ENCODE measurements around the gene C9orf72. TPM values are rescaled to one million over a fixed set of nuclear protein-coding genes. Genes with fewer than 3 reads are reported as not detected.
"Not testable (repeated sequence)": the region's sequence is repeated elsewhere in the genome, so short reads cannot be mapped to it uniquely, and the experiment has no call there.

Gene C9orf72, protein sequence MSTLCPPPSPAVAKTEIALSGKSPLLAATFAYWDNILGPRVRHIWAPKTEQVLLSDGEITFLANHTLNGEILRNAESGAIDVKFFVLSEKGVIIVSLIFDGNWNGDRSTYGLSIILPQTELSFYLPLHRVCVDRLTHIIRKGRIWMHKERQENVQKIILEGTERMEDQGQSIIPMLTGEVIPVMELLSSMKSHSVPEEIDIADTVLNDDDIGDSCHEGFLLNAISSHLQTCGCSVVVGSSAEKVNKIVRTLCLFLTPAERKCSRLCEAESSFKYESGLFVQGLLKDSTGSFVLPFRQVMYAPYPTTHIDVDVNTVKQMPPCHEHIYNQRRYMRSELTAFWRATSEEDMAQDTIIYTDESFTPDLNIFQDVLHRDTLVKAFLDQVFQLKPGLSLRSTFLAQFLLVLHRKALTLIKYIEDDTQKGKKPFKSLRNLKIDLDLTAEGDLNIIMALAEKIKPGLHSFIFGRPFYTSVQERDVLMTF
- 30.1 and 38.3 TPM in 2 replicates for total RNA-seq (2014; rRNA removed; shearing (Covaris generic))
- 25.4 and 43.5 TPM in 2 replicates for polyA plus RNA-seq (2014; cell fraction: nucleus; rRNA removed)

GRCh38 chr9:27572918-27573633 is at the start of gene C9orf72:
Gene C9orf72, minus strand, starts transcription at chr9:27573481. Its CDS starts 6,361 bp downstream, at chr9:27567120.
- DNase-seq (ENCODE audit: extremely low read depth, low read depth) = peak; percentile 1

- no peak for DNase-seq (ENCODE audit: extremely low read depth, low read depth)
Measured at GRCh38 chr9:27622693-27623340, 49.5 kb upstream of the C9orf72 start.

DNA sequence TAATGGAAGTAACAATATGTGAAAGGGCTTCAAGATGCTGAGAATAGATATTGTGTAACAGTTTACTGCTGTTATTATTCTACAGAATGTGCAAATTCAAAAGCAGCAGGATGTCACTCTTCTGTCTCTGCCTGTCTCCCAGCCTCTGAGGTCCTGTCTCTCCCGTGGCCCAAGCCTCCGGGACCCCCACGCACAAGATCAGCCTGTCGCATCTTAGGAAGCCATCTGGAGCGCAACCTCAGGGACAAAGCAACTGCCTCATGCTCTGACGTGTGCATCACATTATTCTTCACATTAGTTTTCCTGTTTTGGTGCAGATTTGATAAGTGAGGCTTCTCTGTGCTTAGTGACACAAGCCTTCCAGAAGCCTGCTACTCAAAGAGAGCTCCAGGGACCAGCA is 46.5 kb upstream of the C9orf72 start:
- DNase-seq (ENCODE audit: extremely low read depth, low read depth) = no peak

DNA sequence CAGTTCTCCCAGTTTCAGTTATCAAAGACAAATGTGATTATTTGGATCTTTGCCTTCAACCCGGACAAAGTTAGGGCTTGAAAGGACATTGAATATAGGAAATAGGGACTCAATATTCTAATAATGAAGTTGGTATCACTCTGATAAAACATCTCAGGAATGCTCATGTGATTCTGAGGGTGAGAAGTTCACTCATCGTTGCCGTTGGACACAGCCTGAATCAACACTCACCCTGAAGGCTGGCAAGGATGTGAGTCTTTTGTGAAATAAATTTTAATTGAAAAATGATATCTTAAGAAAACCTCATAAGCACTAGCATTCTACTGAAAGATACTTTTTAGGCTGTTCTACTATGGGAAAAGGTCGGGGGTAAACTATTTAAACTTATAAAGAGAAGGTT is 44.8 kb upstream of the C9orf72 start:
- DNase-seq (ENCODE audit: extremely low read depth, low read depth) = no peak

GRCh38 chr9:27614551-27614950 is 41.3 kb upstream of the C9orf72 start:
- DNase-seq (ENCODE audit: extremely low read depth, low read depth) = no peak

DNA sequence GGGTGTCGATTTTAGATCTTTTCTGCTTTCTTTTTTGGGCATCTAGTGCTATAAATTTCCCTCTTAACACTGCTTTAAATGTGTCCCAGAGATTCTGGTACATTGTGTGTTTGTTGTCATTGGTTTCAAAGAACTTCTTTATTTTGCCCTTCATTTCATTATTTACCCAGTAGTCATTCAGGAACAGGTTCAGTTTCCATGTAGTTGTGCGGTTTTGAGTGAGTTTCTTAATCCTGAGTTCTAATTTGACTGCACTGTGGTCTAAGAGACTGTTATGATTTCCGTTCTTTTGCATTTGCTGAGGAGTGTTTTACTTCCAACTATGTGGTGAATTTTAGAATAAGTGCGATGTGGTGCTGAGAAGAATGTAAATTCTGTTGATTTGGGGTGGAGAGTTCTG is 38.8 kb upstream of the C9orf72 start:
- not testable (repeated sequence) for DNase-seq (ENCODE audit: extremely low read depth, low read depth)

GRCh38 chr9:27610622-27611021 is 37.3 kb upstream of the C9orf72 start:
- DNase-seq (ENCODE audit: extremely low read depth, low read depth) = no peak

GRCh38 chr9:27602954-27603353 is 29.7 kb upstream of the C9orf72 start:
- DNase-seq (ENCODE audit: extremely low read depth, low read depth) = no peak

- DNase-seq (ENCODE audit: extremely low read depth, low read depth) = no peak
Measured at GRCh38 chr9:27602142-27602861, 29.0 kb upstream of the C9orf72 start.

DNA sequence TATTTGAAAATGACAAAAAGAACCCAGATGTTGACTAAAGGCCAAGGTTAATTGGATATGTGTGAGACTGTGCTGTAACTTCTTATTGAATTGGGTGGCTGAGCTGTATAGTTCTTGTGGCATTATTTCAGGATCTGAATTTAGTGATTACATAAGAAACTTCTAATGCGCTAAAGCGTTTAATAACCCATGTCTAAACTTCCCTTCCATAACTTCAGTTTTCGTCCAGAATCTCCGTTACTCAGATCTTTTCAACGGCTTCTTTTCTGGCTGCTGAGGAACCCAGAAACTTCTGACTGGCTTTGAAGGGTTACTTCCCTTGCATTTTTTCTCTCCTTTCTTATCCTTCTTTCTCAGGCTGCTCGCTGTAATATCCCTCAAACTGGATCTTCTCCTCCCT is 28.1 kb upstream of the C9orf72 start:
- no peak for DNase-seq (ENCODE audit: extremely low read depth, low read depth)

DNA sequence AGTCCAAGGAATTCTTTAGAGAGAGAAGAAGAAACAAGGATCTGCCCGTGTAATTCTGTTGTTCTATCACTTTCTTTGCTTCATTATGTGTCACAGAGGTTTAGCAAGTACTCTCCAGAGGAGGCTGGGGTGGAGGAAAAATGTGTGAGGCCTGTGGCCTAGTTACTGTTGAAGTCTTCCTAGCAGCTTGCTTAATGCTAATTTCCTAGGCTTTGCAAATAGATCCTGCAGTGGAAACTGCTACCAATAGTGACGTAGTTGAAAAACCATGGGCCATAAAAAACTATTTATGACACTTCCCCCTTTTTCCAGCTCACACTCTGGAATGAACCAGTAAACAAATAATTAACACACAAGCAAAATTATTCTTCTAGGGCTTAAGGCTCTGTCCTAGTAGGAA is 27.0 kb upstream of the C9orf72 start:
- DNase-seq (ENCODE audit: extremely low read depth, low read depth) = no peak

- no peak for DNase-seq (ENCODE audit: extremely low read depth, low read depth)
Measured at GRCh38 chr9:27599870-27600238, 26.6 kb upstream of the C9orf72 start.

- DNase-seq (ENCODE audit: extremely low read depth, low read depth) = no peak
Measured at GRCh38 chr9:27599102-27599869, 26.0 kb upstream of the C9orf72 start.

GRCh38 chr9:27595733-27596132 is 22.5 kb upstream of the C9orf72 start:
- no peak for DNase-seq (ENCODE audit: extremely low read depth, low read depth)

DNA sequence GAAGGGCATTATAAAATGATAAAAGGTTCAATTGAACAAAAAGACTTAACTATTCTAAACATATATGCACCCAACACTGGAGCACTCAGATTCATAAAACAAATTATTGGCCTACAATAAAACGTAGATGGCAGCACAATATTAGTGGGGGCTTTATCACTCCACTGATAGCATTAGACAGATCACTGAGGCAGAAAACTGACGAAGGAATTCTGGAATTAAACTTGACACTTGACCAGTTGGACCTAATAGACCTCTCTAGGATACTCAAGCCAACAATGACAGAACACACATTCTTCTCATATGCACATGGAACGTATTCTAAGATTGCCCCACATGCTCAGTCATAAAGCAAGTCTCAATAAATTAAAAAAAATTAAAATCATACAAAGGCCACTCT is 18.4 kb upstream of the C9orf72 start:
- DNase-seq (ENCODE audit: extremely low read depth, low read depth) = no peak

GRCh38 chr9:27591093-27591492 is 17.8 kb upstream of the C9orf72 start:
- DNase-seq (ENCODE audit: extremely low read depth, low read depth) = peak; percentile 24

DNA sequence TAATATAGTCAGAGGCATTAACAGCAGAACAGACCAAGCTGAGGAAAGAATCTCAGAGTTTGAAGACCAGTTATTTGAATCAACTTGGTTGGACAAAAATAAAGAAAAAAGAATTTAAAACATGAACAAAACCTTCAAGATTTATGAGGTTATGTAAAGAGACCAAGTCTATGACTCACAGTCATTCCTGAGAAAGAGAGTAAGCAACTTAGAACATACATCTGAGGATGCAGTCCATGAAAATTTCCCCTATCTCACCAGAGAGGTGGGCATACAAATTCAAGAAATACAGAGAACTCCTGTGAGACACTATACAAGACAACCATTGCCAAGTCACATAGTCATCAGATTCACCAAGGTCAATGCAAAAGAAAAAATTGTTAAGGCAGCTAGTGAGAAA is 17.4 kb upstream of the C9orf72 start:
- no peak for DNase-seq (ENCODE audit: extremely low read depth, low read depth)

DNA sequence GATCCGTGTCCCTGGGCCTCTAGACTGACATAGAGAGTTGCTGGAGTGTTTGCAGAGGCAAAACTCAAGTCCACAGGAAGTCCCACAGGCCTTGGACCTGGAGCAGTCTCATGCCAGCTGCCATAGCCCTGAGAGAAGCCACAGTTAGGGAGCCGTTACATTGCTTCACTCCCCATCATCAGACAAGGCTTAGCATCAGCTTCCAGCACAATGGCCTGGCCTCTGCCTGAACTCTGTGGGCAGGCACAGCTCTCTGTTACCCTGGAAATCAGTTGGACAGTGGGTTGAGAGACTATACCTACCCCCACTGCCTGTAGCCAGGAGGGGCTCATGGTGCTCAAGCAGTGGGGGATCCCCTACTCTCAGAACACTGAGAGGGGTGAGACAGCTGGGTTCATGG is 16.2 kb upstream of the C9orf72 start:
- DNase-seq (ENCODE audit: extremely low read depth, low read depth) = no peak

DNA sequence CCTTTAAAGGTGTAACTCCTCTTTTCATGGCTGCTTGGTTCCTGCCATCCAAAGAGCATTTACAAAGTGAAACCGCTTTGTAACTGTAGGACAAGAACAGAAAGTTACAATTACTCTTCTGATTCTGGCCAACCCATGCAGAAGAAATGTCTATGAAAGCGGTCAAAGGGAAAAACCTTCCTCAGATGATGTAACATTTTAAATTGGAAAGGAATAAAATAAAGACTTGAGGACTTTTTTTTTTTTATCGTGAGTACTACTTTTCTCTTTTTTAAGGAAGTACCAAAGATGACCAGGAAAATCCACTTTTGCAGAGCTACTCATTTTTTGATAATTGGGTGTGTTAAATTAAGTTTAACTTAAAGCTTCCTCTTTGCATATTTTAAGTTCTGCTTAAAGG is 13.0 kb upstream of the C9orf72 start:
- DNase-seq (ENCODE audit: extremely low read depth, low read depth) = no peak

DNA sequence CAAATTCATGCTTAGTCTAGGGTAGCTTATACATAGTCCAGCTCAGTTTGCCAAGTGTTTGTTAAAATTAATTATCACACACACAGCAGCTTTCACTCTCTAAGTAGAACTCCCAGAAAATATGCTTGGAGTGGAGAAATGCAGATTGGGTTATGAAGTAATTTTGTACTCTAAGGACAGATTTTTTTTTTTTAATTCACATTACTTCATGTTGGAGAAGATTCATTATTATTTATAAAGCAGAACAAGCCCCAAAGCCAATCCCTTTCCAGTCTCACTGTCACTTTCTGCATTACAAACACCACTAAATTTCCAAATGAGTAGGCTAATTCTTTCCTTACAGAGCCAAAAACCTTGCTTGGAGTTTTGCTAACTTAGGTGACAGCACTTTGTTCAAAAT is 11.7 kb upstream of the C9orf72 start:
- no peak for DNase-seq (ENCODE audit: extremely low read depth, low read depth)

Measured in NCI-H460 (cell line).